ENCODE results near the gene ATP9B.

The ATP9B gene

GRCh38 chr18:79424008-79424565, 354.9 kb downstream of the ATP9B start:
- DNase-seq (ENCODE audit: low read depth in 2 of 2) = no peak

DNA sequence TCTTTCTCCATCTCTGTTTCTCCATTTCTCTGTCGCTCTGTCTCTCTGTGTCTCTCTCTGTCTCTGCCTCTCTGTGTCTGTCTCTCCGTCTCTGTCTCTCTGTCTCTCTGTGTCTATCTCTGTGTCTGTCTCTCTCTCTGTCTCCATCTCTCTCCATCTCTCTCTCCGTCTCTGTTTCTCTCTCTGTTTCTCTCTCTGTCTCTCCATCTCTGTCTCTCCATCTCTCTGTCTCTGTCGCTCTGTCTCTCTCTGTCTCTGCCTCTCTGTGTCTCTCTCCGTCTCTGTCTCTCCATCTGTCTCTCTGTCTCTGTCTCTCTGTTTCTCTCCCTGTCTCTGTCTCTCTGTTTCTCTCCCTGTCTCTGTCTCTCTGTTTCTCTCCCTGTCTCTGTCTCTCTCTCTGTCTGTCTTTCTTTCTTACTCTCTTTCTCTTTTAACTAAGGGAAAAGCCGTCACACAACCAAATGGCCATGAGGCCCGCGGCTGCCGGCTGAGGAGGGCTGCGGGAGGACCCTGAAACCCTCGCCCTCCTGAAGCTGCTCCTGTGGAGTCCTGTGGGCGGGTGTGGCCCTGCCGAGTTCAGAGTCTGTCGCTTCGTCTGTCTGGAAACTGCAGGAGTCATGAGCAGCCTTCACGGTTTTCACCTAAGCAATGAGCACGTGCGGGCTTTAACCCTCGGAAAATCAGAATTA, 355.8 kb downstream of the ATP9B start:
- no peak for DNase-seq (ENCODE audit: low read depth in 2 of 2)

GRCh38 chr18:79425569-79425886, 356.3 kb downstream of the ATP9B start:
- DNase-seq (ENCODE audit: low read depth in 2 of 2) = no peak

DNA sequence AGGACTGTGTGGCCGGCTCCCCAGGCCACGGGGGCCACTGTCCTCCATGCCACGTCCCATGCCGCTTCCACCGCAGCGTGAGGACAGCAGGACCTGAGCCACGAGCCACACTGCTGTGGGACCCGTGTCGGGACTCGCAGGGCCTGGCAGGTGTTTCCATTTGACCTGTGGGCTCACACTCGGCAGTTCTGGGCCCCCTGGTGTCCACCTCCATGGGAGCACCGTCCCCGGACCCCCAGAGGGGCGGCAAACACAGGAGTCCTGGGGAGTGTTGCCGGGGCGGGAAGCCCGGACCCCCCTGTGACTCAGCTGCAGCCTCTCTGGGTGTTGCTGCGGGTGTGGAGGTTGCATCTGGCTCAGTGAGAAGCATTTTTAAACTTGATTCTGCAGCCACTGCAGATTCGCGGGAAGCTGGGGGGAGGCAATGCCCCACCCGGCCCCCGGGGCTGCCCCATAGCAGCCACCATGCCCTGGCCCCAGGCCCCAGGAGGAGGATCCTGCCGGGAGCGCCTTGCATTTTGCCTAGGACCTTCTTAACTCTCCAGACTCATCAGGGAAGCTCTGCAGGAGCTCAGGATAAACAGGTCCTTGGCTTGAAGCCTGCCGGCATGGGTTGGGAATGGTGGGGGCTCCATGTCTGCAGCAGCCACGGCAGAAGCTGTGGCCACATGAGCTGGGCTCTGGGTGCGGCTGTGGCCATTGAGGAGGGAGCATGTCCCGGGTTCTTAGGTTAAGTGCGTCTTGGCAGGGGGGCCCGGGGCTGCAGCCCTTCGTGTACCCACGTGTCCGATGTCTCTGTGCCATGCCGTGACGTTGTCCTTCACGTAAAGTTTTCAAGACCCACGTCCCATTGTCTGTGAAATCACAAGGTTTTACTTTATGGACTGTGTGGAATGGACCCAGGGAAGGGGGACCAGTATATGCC, 357.4 kb downstream of the ATP9B start:
- DNase-seq (ENCODE audit: low read depth in 2 of 2) = no peak

- no peak for DNase-seq (ENCODE audit: low read depth in 2 of 2)
Observed at GRCh38 chr18:79427368-79428225, 358.4 kb downstream of the ATP9B start.

Data from stimulated activated CD8-positive, alpha-beta memory T cell treated with anti-CD3 and anti-CD28 coated beads, Interleukin-7, amount 100 ng/mL, for 4 hours (primary cell).